Stimulated activated CD8-positive, alpha-beta memory T cell treated with anti-CD3 and anti-CD28 coated beads, Interleukin-12 subunit alpha, Interleukin-12 subunit beta, amount 100 ng/mL, for 24 hours (primary cell): ENCODE results near the gene KYNU.
"Not testable (repeated sequence)": the region's sequence is repeated elsewhere in the genome, so short reads cannot be mapped to it uniquely, and the experiment has no call there.

Source experiments
- DNase-seq: peaks from one replicate; pipeline ENCODE4 v3.0.0-alpha.2; 2020; ENCODE audit errors: extremely low read depth

The KYNU gene

GRCh38 chr2:142877216-142877838, at the start of gene KYNU:
KYNU (plus strand) TSS chr2:142877664; CDS start chr2:142885368, 7,704 bp downstream.
- DNase-seq = no peak

GRCh38 chr2:142834021-142834420, 43.4 kb upstream of the KYNU start:
- DNase-seq = no peak

- DNase-seq = no peak
Measured at GRCh38 chr2:142840436-142840835, 37.0 kb upstream of the KYNU start.

DNA sequence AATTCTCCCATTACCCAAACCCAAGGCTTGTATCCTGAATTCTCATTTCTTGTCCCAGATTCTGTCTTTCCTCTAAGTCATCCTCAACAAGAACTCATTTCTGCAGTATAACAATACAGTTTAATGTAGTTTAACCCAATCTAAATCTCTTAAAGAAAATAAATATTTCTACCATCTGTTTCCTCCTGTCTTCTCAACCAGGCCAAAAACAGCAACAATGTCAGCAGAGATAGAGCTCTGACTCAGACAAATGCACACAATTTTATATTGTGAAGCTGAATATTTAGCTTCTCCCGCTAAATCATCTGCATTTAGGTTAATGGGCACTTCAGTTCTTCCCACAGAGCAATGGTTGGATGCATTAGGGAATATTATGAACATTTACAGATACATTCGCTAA, 35.7 kb upstream of the KYNU start:
- no peak for DNase-seq

DNA sequence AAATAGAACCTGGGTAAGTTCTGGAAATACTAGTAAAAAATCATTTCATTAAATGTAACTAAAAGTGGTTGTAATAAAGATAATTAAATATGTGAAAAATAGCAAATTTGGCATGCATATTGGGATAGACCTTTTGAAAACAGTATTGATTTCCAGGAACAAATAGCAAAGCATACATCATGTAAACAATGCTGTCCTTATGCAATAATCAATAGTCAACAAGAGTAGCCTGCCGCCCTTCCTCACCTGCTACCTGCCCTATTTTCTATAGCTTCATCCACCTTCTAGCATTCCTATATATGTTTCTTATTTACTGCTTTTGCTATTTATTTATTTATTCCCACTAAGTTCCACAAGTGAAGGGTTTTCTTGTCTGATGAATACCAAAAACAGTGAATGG, 35.1 kb upstream of the KYNU start:
- DNase-seq = no peak

DNA sequence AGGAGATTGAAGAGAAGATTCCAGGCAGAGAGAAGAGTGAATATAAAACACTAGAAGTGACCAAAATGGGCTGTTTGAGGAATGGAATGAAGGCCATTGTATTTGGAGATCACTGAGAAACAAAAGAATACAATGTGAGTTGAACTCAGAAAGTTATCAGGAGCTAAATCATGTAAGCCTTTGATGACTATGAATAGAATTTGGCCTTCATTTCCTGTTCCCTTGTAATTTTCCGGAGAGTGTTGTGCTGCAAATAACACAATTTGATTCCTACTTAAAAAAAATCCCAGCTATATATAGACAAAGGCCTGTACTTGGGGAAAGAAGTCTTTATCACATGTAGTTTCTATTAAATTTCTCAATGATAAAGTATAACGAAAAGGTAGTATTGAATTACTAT, 33.7 kb upstream of the KYNU start:
- no peak for DNase-seq

- DNase-seq = no peak
Measured at GRCh38 chr2:142848023-142848606, 29.3 kb upstream of the KYNU start.

DNA sequence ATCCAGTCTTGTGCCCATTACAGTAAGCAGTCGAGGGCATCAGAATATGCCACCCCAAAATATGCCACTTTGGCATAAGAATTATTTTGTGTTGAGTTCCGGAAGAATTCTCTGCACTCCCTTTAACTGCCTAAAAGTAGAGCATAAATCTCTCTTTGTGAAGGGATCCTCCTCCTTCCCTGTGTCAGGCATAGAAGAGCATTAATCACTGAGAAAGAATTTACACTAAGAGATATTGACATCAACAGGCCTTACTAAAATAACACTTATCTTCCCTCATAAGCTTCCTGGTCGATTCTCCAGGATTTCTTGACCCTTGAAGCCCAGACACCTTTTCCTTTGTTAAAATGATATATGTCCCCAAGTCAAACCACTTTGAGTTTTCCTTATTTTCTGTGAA, 27.6 kb upstream of the KYNU start:
- no peak for DNase-seq

GRCh38 chr2:142853912-142854311, 23.6 kb upstream of the KYNU start:
- DNase-seq = no peak

DNA sequence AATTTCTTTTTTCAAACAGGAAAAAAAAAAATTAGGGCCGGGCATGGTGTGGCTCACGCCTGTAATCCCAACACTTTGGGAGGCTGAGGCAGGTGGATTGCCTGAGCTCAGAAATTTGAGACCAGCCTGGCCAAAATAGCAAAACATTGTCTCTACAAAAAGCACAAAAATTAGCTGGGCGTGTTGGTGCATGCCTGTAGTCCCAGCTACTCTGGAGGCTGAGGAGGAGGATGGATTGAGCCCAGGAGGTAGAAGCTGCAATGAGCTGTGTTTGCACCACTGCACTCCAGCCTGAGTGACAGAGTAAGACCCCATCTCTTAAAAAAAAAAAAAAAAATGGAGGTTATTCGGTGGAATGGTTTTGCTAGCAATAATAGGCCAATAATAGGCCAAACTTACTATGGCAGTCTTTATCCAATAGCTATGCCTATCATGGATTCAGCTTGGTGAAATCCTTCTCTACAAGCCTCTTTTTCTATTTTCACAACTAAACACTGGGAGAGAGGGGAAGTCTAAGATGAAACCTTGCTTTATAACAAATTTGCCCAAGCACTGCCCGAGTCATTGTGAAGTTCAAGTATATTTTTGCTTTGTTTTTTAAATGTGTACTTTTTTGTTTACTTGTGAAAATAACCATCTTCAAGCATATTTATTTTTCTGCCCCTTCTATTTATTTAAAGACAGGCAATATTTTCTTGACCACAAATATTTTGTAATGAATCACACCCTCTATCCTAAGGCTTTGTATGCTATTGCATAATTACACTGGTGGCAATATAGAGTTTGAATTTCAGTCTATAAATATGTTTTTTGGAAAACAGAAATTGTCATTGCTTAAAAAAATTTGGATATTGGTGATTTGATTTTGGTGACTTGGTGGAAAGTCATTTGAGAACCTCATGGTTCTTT, 20.0 kb upstream of the KYNU start:
- DNase-seq = no peak

DNA sequence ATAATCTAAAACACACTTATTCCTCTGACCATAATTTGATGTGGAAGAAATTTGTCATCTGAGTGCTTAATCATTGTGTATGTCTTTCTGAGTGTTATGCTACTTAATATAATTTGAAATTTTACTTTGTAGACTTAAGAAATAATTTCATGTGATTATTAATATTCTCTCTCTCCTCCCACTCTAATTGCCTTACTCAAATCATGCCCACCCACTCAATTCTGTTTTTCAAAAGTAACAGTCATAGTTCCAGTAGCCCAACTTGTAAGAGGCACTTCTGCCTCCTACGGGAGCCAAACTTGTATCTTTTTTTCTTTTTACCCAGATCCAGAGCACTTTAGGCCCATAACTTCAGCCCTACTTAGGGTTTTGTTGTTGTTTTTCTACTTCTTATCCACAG, 18.5 kb upstream of the KYNU start:
- DNase-seq = no peak

DNA sequence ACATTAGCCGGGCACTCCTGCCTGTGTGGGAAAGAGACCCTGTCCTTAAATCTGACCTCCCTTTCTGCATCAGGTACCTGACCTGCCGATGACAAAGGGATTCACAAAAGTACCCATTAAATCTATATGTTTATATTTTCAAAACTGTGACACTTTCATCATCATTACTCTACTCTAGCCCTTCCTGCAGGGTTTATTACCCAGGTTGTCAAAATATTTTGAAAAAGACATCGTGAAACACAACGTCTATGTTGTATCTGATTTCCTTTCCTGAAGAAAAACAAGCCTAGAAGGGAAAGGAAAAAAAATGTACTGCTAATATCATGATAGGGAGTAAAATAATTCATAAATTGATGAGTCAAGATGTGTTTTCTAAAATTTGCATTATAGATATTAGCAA, 15.2 kb upstream of the KYNU start:
- DNase-seq = no peak

DNA sequence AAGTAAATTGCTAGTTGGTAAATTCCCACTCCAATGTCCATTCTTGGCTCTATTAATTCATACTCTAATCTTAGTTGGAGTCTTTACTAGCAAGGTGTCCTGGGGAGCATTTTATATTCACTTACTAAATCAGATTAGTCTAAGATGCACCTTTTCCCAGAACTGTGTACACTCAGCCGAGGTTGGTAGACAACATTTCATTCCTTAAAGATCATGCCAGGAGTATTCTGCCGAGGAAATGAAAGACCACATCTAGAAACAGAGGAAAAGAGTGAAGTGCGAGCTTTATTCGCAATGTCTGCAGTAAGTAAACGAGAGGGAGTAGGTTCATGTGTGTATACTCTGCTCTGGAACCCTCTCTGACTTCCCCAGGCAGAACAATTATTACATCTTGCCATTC, 14.6 kb upstream of the KYNU start:
- no peak for DNase-seq

DNA sequence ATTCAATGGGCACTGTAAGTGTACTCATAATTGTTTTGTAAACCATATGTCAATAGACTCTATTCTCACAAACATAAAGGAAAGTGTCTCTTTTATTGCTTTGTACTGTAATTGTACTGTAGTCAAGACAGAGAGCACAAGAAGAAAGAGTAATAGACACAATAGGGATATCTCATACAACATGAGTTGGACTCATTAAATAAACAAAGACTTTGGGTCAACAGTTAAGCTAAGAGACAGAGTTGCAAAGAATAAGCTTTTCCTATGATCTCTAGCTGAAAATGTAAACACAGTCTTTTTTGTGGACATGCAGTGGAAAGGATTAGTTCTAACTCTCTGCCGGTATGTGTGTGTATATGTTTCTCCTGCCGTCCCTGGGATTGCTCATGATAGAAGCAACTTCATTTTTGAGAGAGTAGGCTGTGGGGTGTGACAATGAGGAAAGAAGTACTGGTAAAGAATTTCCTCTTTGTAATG, 13.9 kb upstream of the KYNU start:
- DNase-seq = no peak

GRCh38 chr2:142864605-142865004, 12.9 kb upstream of the KYNU start:
- not testable (repeated sequence) for DNase-seq

- DNase-seq = no peak
Measured at GRCh38 chr2:142865924-142866323, 11.5 kb upstream of the KYNU start.

GRCh38 chr2:142866426-142866825, 11.0 kb upstream of the KYNU start:
- DNase-seq = no peak

GRCh38 chr2:142867136-142867535, 10.3 kb upstream of the KYNU start:
- DNase-seq = no peak

DNA sequence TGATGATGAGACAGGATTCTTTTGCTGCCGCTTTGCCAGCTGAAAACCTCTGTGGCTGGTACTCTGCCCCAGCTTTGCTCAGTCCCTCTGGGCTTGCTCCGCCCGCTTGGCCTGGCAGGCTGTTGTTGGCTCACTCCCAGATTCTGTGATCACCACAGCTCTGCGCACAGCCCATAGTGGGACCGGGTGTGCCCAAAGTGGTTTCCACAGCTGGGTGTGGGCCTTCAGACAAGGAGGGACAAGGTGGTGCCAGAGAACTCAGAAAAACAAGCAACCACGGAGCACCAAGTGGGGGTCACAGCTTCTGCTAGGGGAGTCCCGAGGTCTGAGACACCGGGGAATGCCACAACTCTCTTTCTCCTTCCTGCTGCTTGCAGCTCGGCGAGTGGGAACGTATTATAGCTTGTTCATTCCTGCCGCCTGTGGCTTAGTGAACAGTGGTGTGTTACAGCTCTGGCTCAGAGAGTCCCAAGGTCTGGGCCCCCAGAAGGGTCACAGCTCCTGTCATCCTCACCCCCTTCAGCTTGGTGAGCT, 9.2 kb upstream of the KYNU start:
- no peak for DNase-seq

DNA sequence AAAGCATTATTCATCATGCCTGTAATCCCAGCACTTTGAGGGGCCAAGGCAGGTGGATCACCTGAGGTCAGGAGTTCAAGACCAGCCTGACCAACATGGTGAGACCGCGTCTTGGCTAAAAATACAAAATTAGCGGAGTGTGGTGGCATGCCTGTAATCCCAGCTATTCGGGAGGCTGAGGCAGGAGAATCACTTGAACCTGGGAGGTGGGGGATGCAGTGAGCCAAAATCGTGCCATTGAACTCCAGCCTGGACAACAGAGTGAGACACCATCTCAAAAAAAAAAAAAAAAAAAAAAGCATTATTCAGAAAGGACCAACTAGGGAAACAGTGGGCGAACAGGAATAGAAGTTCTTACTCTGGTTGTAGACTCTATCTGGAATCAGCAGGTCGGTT, 8.4 kb upstream of the KYNU start:
- DNase-seq = not testable (repeated sequence)

DNA sequence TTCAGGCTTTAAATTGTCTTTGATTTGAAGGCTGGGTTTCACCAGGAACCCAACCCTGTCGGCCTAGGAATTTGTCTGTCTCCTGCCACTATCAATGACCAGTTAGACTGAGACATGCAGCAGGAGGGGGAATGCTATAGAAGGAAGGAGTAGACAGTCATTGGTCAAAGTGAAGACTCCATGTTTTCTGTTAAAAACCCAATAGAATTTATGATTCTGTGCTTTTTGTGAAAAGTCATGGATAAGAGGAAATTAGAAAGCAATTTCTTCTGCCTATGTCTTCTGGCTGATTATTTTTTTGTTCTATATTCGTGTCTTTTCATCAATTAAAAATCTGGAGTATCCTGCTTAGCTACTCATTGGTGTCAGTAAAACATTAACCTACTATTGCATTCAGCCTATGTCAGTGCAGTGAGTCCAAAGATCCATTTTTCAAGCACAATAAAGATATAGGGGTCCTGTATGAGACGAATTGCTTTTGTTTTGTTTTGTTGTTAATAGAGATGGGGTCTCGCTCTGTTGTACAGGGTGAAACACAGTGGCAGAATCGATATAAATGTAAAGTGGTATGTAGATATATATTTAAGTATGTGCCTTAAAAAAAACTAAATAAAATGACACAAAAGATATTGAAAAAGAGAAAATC, 7.9 kb upstream of the KYNU start:
- no peak for DNase-seq

DNA sequence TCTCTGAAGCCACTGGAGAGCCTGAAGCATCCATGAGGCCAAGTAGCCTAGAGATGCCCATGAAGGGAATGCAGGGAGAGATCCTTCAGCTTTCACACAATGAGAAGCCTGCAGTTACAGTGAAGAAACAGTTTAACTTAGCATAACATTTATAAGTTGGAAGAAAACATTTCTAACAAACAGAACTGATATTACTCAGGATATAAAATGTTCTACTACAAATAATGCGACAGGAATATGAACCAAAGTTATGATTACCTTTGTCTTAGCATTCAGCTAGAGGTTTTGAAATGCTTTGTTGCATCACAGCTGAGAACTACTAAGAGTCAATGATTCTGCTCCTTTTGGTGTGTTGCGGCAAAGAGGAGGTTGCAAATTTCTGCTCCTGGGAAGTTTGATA, 6.9 kb upstream of the KYNU start:
- DNase-seq = no peak
